SK-N-SH (cell line): ENCODE data around the gene NSG2. TPM values are rescaled to one million over a fixed set of nuclear protein-coding genes. Genes with fewer than 3 reads are reported as not detected.
A peak's percentile ranks its signal among the peaks of the same experiment; 100 is the strongest.

Experiments used
- CTCF ChIA-PET: fragments of 300-600, 350-600 bp; formaldehyde crosslinking; extraction: SDS; loops from one replicate; lab custom pipeline; 2021; lab: Yijun Ruan, JAX
- POLR2A ChIA-PET: fragments of 350-600 bp; sonication (Branson Sonifier 250); formaldehyde crosslinking; extraction: SDS; loops from one replicate; lab custom pipeline; 2020; ENCODE audit warnings: antibody characterized with exemption, inconsistent platforms; lab: Yijun Ruan, JAX
- DNase-seq: peaks from one replicate; pipeline ENCODE4 v3.0.0; 2012
- H2AFZ ChIP-seq: fragments of 200-600 bp; sonication (generic); 2 replicates; pipeline ENCODE4 v1.8.1; 2016; ENCODE audit warnings: antibody characterized with exemption, mild to moderate bottlenecking, low read depth
- H3F3A ChIP-seq: fragments of 200-600 bp; sonication (generic); replicated peaks from 2 replicates; pipeline ENCODE3; 2016; ENCODE audit warnings: antibody characterized with exemption, mild to moderate bottlenecking; ENCODE audit not compliant: insufficient read depth
- H3K27ac ChIP-seq, 2 experiments: fragments of 200-500 bp in 1 of 2; fragments of 200-600 bp in 1 of 2; sonication (Bioruptor generic) in 1 of 2; sonication (generic), shearing (Covaris generic) in 1 of 2; 2 replicates each; pipeline versions ENCODE4 v1.5.1 to v1.6.1; 2014 to 2016; ENCODE audit warnings: low read depth in 2 of 2, inconsistent platforms in 1 of 2, low read length in 1 of 2, mild to moderate bottlenecking in 1 of 2, mixed read lengths in 1 of 2
- H3K27me3 ChIP-seq: fragments of 200-600 bp; sonication (generic), shearing (Covaris generic); 2 replicates; pipeline ENCODE4 v1.6.1; 2016; ENCODE audit warnings: mixed run types; ENCODE audit not compliant: insufficient read depth
- H3K36me3 ChIP-seq, 2 experiments: fragments of 200-500 bp in 1 of 2; fragments of 200-600 bp in 1 of 2; sonication (Bioruptor generic) in 1 of 2; sonication (generic) in 1 of 2; replicated peaks in 1 of 2; 2 replicates each; pipeline versions ENCODE3 to v1.5.1; 2014 to 2016; ENCODE audit warnings: low read length in 1 of 2, mild to moderate bottlenecking in 1 of 2; ENCODE audit not compliant: insufficient read depth in 2 of 2, control insufficient read depth in 1 of 2
- H3K4me1 ChIP-seq, 2 experiments: fragments of 200-500 bp in 1 of 2; fragments of 200-600 bp in 1 of 2; sonication (Bioruptor generic) in 1 of 2; sonication (generic), shearing (Covaris generic) in 1 of 2; 2 replicates each; pipeline versions ENCODE4 v1.5.1 to v1.6.1; 2014 to 2016; ENCODE audit warnings: low read depth in 1 of 2, low read length in 1 of 2, mixed run types in 1 of 2; ENCODE audit not compliant: insufficient read depth in 2 of 2, control insufficient read depth in 1 of 2
- H3K4me2 ChIP-seq: fragments of 200-600 bp; sonication (generic), shearing (Covaris generic); 2 replicates; pipeline ENCODE4 v1.6.1; 2017; ENCODE audit warnings: mixed run types
- H3K4me3 ChIP-seq, 2 experiments: fragments of 200-500 bp in 1 of 2; fragments of 200-600 bp in 1 of 2; sonication (Bioruptor generic) in 1 of 2; sonication (generic), shearing (Covaris generic) in 1 of 2; 2 replicates each; pipeline versions ENCODE4 v1.5.1 to v1.8.1; 2014 to 2016; ENCODE audit warnings: low read depth in 2 of 2, inconsistent platforms in 1 of 2, low read length in 1 of 2, mild to moderate bottlenecking in 1 of 2, mixed read lengths in 1 of 2, moderate library complexity in 1 of 2
- H3K79me2 ChIP-seq: fragments of 200-600 bp; sonication (generic); 2 replicates; pipeline ENCODE4 v1.8.1; 2017; ENCODE audit warnings: mild to moderate bottlenecking; ENCODE audit not compliant: insufficient read depth
- H3K9ac ChIP-seq: fragments of 200-600 bp; sonication (generic); 2 replicates; pipeline ENCODE4 v1.6.1; 2017; ENCODE audit warnings: mixed run types
- H3K9me2 ChIP-seq: fragments of 200-600 bp; sonication (generic); 2 replicates; pipeline ENCODE4 v1.6.1; 2017; ENCODE audit warnings: mixed run types
- H3K9me3 ChIP-seq: fragments of 200-600 bp; sonication (generic); 2 replicates; pipeline ENCODE4 v1.6.1; 2017; ENCODE audit warnings: mixed run types, mild to moderate bottlenecking, moderate library complexity
- H4K20me1 ChIP-seq: fragments of 200-600 bp; sonication (generic); 2 replicates; pipeline ENCODE4 v1.6.1; 2017; ENCODE audit warnings: mild to moderate bottlenecking, mixed run types; ENCODE audit not compliant: insufficient read depth
- CHD2 ChIP-seq: fragments of 150-350 bp; IDR thresholded peaks from 2 replicates; pipeline ENCODE4 v1.6.1; 2018; ENCODE audit warnings: low read length; ENCODE audit not compliant: partially characterized antibody
- CTCF ChIP-seq: fragments of 200-600 bp; sonication (generic); IDR thresholded peaks from 2 replicates; pipeline ENCODE4 v1.6.1; 2017; ENCODE audit warnings: antibody characterized with exemption, mild to moderate bottlenecking, moderate library complexity
- ELF1 ChIP-seq: IDR thresholded peaks from 2 replicates; pipeline ENCODE4 v1.4.0; 2012
- JUND ChIP-seq: IDR thresholded peaks from 2 replicates; pipeline ENCODE4 v1.4.0; 2012
- NFIC ChIP-seq: IDR thresholded peaks from 2 replicates; pipeline ENCODE4 v1.4.0; 2012; ENCODE audit warnings: borderline replicate concordance
- PBX3 ChIP-seq: IDR thresholded peaks from 2 replicates; pipeline ENCODE4; 2012
- RXRA ChIP-seq: IDR thresholded peaks from 2 replicates; pipeline ENCODE4 v1.4.0; 2012; ENCODE audit warnings: low read depth, mild to moderate bottlenecking, borderline replicate concordance
- SMC3 ChIP-seq: IDR thresholded peaks from 2 replicates; pipeline ENCODE4 v1.6.1; 2012; ENCODE audit warnings: low read depth, low read length, improper control_type of control experiment
- TCF12 ChIP-seq: IDR thresholded peaks from 2 replicates; pipeline ENCODE4 v1.4.0; 2012
- USF2 ChIP-seq: fragments of 150-350 bp; IDR thresholded peaks from 2 replicates; pipeline ENCODE4 v1.6.1; 2017; ENCODE audit warnings: antibody characterized with exemption, low read length, low read depth, borderline replicate concordance
- WGBS: methylation state at CpG from one replicate; pipeline ENCODE4 v1.1.6; 2017; ENCODE audit warnings: low lambda C conversion rate; 5-methylcytosine and 5-hydroxymethylcytosine counted together
- polyA plus RNA-seq, 3 experiments: library from polyadenylated mRNA; depleted of rRNA; stranded (reverse); fragments of >200 nt; gene quantifications; 2 replicates each; pipeline ENCODE4 v1.2.3, GENCODE V29; 2012
- TF ChIP-seq, protein P1 (sequence below): IDR thresholded peaks from 2 replicates; pipeline ENCODE4 v1.4.0; 2012; ENCODE audit warnings: low read depth
- TF ChIP-seq, protein P2 (sequence below): fragments of 150-350 bp; IDR thresholded peaks from 2 replicates; pipeline ENCODE4 v1.6.1; 2016; ENCODE audit warnings: mild to moderate bottlenecking, low read depth, low read length
- TF ChIP-seq, protein P3 (sequence below): IDR thresholded peaks from 2 replicates; pipeline ENCODE4 v1.4.0; 2012; ENCODE audit warnings: low read depth, borderline replicate concordance

The NSG2 gene
- polyA plus RNA-seq, 1 of the 3 experiments (the other 2 are of a cell fraction): 4.3 TPM

DNA sequence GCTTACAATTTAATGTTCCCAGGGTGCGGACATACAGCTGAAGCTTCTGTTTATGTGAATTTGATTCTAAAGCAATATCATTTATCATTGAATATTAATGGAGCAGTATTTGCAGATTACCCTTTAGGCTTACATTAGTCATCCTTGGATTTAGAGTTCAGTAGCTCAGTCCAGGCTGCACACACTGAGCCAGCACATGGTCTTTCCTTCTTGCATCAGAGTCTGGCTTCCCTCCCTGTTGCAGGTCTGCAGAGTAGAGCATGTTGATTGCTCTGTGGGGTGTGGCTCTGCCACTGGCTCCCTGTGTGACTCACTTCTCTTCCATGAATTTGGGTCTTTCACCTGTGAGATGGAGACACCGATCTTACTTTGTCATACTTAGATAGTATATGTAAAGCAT, 36.8 kb downstream of the NSG2 start:
- Histone ChIP-seq H3K36me3 (no peaks in the 10 kb centered on the region), H3K4me2 (no peak overlapping the region), H4K20me1 (no peaks in the 10 kb centered on the region), H3K4me1 (peaks cover 12 to 48% of the 10 kb centered on the region in 2 experiments)
- 36% methylated on average over 2 of the region's 2 CpGs for WGBS
- TF ChIP-seq TCF12 (no peak), JUND (no peak), SMC3 (no peak), USF2 (no peak), ELF1 (no peak), CHD2 (no peak), NFIC (no peak), RXRA (no peak), CTCF (no peak)
- TF ChIP-seq, protein P1, sequence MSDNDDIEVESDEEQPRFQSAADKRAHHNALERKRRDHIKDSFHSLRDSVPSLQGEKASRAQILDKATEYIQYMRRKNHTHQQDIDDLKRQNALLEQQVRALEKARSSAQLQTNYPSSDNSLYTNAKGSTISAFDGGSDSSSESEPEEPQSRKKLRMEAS: no peak
- TF ChIP-seq, protein P2, sequence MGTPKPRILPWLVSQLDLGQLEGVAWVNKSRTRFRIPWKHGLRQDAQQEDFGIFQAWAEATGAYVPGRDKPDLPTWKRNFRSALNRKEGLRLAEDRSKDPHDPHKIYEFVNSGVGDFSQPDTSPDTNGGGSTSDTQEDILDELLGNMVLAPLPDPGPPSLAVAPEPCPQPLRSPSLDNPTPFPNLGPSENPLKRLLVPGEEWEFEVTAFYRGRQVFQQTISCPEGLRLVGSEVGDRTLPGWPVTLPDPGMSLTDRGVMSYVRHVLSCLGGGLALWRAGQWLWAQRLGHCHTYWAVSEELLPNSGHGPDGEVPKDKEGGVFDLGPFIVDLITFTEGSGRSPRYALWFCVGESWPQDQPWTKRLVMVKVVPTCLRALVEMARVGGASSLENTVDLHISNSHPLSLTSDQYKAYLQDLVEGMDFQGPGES: no peak
- TF ChIP-seq, all 33 proteins: peak for 0
- ChIA-PET POLR2A (interaction anchor here (1.1 kb wide), 1 partner anchor 28 kb away, joined by 3 read pairs; no protein-coding TSS in a partner anchor), CTCF (interaction anchor here (1.8 to 5.8 kb wide), 2 partner anchors 36 to 230 kb away, joined by 8 to 41 read pairs; partner anchors contain the start of gene NSG2)
- Histone ChIP-seq H3K9me2 (no peaks in the 10 kb centered on the region), H3K9ac (no peak overlapping the region), H3K79me2 (no peaks in the 10 kb centered on the region), H3K27ac (peak overlapping the region in 1 of 2 experiments; percentile 100; a peak in 2 of 4 replicates), H3K27me3 (no peaks in the 10 kb centered on the region), H2AFZ (no peak overlapping the region), H3K4me3 (no peak overlapping the region), H3F3A (peaks cover 14% of the 10 kb centered on the region), H3K9me3 (no peaks in the 10 kb centered on the region)
- DNase-seq: no peak

- ChIA-PET CTCF (interaction anchor here (1.0 to 5.8 kb wide), 4 partner anchors 9 to 234 kb away, joined by 3 to 41 read pairs (median 8); partner anchors contain the start of gene NSG2), POLR2A (interaction anchor here (1.5 kb wide), 1 partner anchor 116 kb away, joined by 6 read pairs; no protein-coding TSS in a partner anchor)
- no peak for DNase-seq
- Histone ChIP-seq H3K9ac (no peak overlapping the region), H4K20me1 (no peaks in the 10 kb centered on the region), H3K9me3 (no peaks in the 10 kb centered on the region), H3K36me3 (no peaks in the 10 kb centered on the region), H3K4me2 (no peak overlapping the region), H3K27me3 (no peaks in the 10 kb centered on the region), H3K9me2 (no peaks in the 10 kb centered on the region), H3K79me2 (no peaks in the 10 kb centered on the region), H3F3A (peaks cover 18% of the 10 kb centered on the region), H3K4me1 (peaks cover 22 to 49% of the 10 kb centered on the region in 2 experiments), H3K27ac (peak overlapping the region; percentile 65 to 100; a peak in 3 of 4 replicates), H2AFZ (no peak overlapping the region), H3K4me3 (no peak overlapping the region)
- TF ChIP-seq, protein P3, sequence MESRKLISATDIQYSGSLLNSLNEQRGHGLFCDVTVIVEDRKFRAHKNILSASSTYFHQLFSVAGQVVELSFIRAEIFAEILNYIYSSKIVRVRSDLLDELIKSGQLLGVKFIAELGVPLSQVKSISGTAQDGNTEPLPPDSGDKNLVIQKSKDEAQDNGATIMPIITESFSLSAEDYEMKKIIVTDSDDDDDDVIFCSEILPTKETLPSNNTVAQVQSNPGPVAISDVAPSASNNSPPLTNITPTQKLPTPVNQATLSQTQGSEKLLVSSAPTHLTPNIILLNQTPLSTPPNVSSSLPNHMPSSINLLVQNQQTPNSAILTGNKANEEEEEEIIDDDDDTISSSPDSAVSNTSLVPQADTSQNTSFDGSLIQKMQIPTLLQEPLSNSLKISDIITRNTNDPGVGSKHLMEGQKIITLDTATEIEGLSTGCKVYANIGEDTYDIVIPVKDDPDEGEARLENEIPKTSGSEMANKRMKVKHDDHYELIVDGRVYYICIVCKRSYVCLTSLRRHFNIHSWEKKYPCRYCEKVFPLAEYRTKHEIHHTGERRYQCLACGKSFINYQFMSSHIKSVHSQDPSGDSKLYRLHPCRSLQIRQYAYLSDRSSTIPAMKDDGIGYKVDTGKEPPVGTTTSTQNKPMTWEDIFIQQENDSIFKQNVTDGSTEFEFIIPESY: no peak
- no peak for TF ChIP-seq PBX3
- 72% methylated on average over 10 of the region's 12 CpGs for WGBS
Observed at GRCh38 chr5:174083056-174083827, 37.7 kb downstream of the NSG2 start.
